ENCODE results near the gene GTF2H4. TPM values are rescaled to one million over a fixed set of nuclear protein-coding genes. Genes with fewer than 3 reads are reported as not detected.
"Not testable (repeated sequence)": the region's sequence is repeated elsewhere in the genome, so short reads cannot be mapped to it uniquely, and the experiment has no call there.

The GTF2H4 gene
- total RNA-seq, 1 donor from 2014 or later = 21.7 TPM

DNA sequence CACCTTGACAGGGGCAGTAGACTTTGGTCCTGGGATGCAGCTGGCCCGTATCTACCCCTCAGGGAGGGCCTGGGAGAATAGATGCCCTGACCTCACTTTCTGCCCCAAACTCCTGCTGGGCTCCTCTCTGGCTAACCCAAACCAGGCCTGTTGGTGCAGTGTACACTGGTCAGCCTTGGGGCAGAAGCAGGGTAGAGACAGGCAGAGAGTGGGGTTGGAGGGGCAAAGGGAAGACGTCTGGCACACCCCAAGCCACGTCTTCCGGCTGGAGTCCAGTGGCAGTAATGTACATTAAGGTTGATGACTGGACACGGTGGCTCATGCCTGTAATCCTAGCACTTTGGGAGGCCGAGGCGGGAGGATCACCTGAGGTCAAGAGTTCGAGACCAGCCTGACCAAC, 14.3 kb upstream of the GTF2H4 start:
- no peak for DNase-seq (ENCODE audit: low spot score)
- no peak for ATAC-seq

DNA sequence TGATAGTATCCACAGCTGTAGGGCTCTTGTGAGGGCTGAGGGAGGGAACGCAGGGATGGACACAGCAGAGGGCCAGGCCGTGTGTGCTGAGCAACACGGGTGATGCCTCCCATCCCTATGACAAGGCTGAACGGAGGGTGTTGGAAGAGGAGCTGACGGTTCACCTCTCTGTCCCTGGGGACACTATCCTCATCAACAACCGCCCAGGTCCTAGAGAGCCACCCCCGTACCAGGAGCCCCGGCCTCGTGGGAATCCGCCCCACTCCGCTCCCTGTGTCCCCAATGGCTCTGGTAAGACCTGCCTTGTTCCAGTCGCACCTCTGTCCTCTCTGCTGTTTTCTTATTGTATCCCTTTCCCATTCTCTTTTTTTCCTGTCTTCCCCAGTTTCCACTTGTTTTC, 13.6 kb upstream of the GTF2H4 start:
- DNase-seq (ENCODE audit: low spot score) (no peak), ATAC-seq (no peak)

DNA sequence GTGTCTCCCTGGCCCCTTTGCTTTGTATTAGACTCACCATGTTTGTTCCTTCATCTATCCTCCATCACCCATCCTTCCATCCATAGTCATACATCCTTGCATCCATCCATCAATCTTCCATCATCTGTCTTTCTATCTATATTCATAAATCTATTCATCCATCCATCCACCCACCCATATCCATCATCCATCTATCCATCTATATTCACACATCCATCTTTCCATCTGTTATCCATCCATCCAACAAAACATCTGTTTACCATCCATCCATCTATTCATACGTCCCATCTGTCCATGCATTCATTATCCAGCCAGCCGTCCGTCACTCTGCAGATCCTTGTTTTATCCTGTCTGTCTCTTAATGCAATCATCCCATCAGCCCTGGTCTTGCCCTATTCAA, 13.1 kb upstream of the GTF2H4 start:
- no peak for ATAC-seq
- no peak for DNase-seq (ENCODE audit: low spot score)

DNA sequence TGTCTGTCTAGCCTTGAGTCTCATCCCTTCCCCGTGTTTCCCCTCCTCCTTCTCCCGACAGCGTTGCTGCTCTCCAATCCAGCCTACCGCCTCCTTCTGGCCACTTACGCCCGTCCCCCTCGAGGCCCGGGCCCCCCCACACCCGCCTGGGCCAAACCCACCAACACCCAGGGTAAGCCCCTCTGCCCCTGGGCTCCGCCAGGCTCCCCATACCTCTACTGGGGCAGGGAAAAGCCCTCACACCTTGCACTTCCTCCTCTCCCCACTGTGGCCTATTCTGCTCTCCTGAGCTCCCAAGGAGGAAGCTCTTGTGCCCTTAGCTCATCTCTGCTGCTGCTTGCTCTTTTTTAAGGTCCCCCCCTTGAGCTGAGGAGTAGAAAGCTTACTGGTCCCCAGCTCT, 12.7 kb upstream of the GTF2H4 start:
- ATAC-seq (no peak), DNase-seq (ENCODE audit: low spot score) (no peak)

- DNase-seq (ENCODE audit: low spot score) (no peak), ATAC-seq (no peak)
Observed at GRCh38 chr6:30896541-30896940, 11.5 kb upstream of the GTF2H4 start.

DNA sequence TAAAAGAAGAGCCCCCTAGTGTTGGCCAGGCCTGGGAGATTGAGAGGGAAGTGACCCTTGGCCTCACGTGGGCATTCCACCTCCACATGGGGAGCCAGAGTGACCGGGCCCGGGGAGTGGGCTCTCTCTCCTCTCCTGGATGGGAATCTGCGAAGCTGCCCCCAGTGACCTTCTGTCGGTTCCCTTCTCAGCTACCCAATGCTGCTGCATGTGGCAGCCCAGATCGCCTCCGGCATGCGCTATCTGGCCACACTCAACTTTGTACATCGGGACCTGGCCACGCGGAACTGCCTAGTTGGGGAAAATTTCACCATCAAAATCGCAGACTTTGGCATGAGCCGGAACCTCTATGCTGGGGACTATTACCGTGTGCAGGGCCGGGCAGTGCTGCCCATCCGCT, 10.1 kb upstream of the GTF2H4 start:
- DNase-seq (ENCODE audit: low spot score) = no peak

DNA sequence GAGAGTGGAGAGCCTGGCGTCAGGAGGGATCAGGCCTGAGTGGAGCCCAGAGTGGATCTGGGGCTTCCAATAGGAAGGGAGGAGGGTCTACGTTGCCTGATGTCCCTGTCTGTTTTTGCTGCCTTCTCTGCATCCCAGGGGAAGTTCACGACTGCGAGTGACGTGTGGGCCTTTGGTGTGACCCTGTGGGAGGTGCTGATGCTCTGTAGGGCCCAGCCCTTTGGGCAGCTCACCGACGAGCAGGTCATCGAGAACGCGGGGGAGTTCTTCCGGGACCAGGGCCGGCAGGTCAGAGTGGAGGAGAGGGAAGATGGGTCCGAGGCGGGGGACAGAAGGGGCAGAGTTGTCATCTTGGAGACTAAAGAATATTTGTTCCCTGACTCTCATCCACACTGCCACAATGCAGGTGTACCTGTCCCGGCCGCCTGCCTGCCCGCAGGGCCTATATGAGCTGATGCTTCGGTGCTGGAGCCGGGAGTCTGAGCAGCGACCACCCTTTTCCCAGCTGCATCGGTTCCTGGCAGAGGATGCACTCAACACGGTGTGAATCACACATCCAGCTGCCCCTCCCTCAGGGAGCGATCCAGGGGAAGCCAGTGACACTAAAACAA, 9.2 kb upstream of the GTF2H4 start:
- ATAC-seq (no peak), DNase-seq (ENCODE audit: low spot score) (no peak)

More for the DNA sequence above, 10.1 kb upstream of the GTF2H4 start:
- no peak for ATAC-seq

GRCh38 chr6:30900863-30901417, 7.1 kb upstream of the GTF2H4 start:
- ATAC-seq = no peak
- DNase-seq (ENCODE audit: low spot score) = no peak

DNA sequence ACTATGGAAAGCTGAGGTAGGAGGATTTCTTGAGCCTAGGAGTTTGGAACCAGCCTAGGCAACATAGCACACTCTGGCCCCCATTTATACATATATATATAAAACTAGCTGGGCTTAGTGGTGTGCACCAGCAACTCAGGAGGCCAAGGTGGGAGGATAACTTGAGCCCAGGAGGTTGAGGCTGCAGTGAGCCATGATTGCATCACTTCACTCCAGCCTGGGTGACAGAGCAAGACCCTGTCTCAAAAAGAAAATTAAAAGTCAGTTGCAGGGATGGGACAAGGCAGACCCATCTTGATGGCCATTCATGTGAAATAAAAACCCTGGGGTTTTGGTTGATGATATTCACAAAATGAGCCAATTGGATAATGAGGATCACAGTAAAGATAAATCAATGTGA, 6.6 kb upstream of the GTF2H4 start:
- no peak for ATAC-seq
- DNase-seq (ENCODE audit: low spot score) = no peak

GRCh38 chr6:30902196-30902595, 5.8 kb upstream of the GTF2H4 start:
- not testable (repeated sequence) for ATAC-seq; DNase-seq (ENCODE audit: low spot score)

- DNase-seq (ENCODE audit: low spot score) = no peak
Observed at GRCh38 chr6:30902709-30903108, 5.3 kb upstream of the GTF2H4 start.

GRCh38 chr6:30903236-30903635, 4.8 kb upstream of the GTF2H4 start:
- DNase-seq (ENCODE audit: low spot score) (no peak), ATAC-seq (no peak)

More at GRCh38 chr6:30902709-30903108, 5.3 kb upstream of the GTF2H4 start:
- ATAC-seq = no peak

DNA sequence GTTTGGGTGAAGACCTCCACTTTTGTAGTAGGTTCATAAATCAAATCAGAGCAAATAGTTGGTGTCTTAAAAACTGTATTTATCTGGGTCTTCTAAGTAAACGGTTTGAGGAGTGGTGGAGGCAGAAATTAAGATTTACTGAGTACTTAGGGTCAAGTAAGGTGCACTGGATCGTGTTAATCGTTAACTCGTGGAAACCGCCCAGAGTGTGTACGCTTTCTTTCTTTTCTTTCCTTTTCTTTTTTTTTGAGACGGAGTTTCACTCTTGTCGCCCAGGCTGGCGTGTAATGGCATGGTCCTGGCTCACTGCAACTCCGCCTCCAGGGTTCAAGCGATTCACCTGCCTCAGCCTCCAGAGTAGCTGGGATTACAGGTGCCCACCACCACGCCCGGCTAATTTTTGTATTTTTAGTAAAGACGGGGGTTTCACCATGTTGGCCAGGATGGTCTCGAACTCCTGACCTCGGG, 683 bp upstream of the GTF2H4 start:
- peak; percentile 67 for ATAC-seq

DNA sequence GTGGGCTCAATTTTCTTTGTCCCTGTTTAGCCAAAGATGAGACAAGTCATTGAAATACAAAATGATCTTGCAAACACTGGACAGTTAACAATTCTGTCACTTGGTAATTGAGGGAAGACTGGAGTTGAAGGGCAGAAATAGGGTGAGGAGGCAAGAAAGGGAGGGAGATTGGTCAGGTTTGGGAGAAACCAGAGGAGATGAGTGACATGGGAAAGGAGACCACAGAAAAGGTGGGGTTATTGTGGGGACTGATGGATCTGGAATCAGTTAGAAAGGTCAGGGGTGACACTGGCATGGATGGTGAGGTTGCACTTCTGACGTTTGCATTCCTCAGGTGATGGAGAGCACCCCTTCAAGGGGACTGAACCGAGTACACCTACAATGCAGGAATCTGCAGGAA, 693 bp downstream of the GTF2H4 start:
- DNase-seq (ENCODE audit: low spot score) = no peak

More for the DNA sequence above, 683 bp upstream of the GTF2H4 start:
- DNase-seq (ENCODE audit: low spot score) = peak; percentile 71

GRCh38 chr6:30910473-30910872, 2.5 kb downstream of the GTF2H4 start:
- DNase-seq (ENCODE audit: low spot score); ATAC-seq: not testable (repeated sequence)

More for the DNA sequence above, 693 bp downstream of the GTF2H4 start:
- no peak for ATAC-seq

- peak; percentile 57 for DNase-seq (ENCODE audit: low spot score)
- peak; percentile 19 for ATAC-seq
Observed at GRCh38 chr6:30912746-30913520, 4.9 kb downstream of the GTF2H4 start.

- ATAC-seq (peak; percentile 76), DNase-seq (ENCODE audit: low spot score) (peak; percentile 95)
Observed at GRCh38 chr6:30913721-30914075, 5.7 kb downstream of the GTF2H4 start.

DNA sequence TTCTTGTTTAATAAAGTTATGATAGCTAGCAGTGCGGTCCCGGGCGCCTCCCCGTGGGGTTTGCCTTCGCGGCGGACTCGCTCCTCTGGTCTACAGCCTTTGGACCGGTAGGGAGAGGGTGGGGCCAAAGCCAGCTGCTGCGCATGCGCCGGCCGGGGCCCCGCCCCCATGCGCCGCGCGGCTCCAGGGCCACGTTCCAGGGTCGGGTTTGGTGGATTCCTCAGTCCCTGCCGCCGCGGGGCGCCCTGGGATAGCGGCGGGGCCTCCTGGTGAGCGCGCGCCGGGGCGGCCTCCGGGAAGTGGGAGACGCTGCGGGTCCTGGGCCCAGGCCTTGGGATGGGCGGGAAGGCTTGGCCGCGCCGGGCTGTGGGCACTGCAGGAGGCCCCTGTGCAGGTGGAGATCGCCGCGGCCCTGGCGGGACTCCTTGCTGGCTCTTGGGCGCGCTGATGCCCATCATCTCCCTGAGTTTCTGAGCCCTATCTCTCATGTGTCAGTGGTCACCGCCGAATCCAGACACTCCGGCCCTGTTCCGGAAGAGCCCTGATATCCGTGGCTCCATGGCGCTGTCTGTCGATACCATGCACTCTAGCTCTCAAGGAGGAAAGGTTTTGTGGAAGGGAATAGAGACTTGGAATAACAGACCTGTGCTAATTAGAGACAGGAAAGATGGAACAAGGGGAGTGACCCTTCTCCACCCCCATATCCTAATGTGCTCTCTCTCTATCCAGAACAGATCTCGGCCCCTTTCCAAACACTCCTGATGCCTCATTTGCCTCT, 6.3 kb downstream of the GTF2H4 start, which contains the start of gene VARS2:
Gene VARS2 (plus strand): TSS at position 163 of the 778 bp plus-strand sequence. CDS start 599 bp downstream, at position 762.
- peak; percentile 98 for DNase-seq (ENCODE audit: low spot score)
- peak; percentile 88 for ATAC-seq

GRCh38 chr6:30914854-30915590, 7.0 kb downstream of the GTF2H4 start:
- no peak for ATAC-seq
- DNase-seq (ENCODE audit: low spot score) = no peak

GRCh38 chr6:30915591-30915946, 7.6 kb downstream of the GTF2H4 start:
- DNase-seq (ENCODE audit: low spot score) (no peak), ATAC-seq (peak; percentile 23)

Data from left lobe of liver (tissue), 2 donors.